DMS114 treated with DMSO at 0.1 percent for 48 hours (cell line): ENCODE data around the gene HK1.
"Not testable (repeated sequence)": the region's sequence is repeated elsewhere in the genome, so short reads cannot be mapped to it uniquely, and the experiment has no call there.

Experiments
- DNase-seq: peaks from one replicate; lab custom pipeline; 2025; ENCODE audit not compliant: unreplicated experiment; lab: John Stamatoyannopoulos, UW

HK1 gene

DNA sequence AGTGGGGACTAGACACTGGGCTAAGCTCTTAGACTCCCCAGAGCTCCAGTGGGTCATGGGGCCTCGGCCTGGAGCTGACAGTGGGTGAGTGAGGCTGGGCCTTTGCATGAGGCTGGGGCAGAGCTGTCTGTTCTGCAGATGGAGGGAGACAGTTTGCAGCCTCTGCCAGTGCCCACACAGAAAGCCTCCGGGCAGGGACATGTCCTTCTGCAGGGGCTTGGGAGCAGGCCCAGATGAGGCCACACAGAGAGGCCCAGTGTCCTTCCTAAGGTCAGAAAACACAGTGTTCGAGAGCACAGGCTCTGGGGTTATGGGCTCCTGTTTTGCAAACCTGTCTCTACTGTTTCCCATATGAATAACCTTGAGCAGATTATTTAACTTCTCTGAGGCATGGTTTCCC lies 25.1 kb upstream of the HK1 start:
- no peak for DNase-seq

DNA sequence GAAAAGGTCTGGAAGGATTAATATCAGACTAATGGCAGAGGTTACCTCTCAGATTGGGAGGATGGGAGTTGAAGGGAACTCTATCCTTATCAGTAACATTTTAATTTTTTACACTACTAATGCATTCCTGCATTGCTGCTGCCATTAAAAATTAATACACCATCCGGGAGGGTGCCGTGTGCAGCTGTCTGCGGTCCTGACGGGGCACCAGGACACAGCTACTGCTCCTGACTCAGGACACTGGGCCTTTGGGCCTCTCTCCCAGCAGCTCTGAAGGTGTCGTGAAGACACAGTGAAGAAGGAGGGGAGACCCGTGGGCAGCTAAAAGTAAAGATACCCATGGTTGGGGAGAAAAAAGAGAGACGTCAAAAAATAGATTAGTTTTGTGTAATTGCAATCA lies 23.4 kb upstream of the HK1 start:
- DNase-seq, result no peak

- DNase-seq, result no peak
These were observed 18.6 kb upstream of the HK1 start for GRCh38 chr10:69259547-69260243.

DNA sequence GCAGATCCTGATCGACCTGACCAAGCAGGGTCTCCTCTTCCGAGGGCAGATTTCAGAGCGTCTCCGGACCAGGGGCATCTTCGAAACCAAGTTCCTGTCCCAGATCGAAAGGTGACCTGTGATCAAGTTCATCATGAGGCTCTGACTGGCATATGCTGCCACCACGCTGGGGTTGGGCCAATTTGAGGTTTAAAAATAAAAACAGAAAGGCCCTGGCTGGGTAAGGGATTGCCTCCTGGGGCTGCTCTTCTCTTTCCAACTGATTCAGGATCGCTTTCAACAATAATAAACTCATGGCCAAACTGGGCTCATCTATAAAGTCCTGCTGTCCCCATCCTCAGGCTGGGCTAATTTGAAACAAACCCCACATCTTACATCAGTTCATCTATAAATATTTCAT lies 17.1 kb upstream of the HK1 start:
- no peak for DNase-seq

DNA sequence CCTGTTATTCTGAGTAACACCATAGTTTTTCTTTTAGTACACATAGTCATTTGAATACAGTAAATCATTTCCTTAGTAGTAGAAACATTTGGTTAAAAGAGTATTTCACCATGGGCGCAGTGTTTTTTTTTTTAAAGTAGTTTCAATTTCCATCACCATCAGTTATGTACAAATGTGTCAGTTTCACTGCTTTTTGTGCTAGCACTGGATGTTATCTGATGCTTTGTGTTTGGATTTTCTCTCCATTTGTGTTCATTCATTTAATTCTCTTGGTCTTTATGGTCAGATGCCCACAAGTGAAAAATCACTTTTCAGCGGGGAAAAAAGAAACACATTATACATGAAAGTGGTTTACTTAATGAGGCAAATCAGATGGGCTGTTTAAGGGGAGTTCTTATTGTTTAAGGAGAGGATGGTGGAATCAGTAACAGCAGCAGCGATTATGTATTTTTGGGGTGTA lies 16.0 kb upstream of the HK1 start:
- DNase-seq, result no peak

GRCh38 chr10:69265521-69265920 lies 12.8 kb upstream of the HK1 start:
- no peak for DNase-seq

DNA sequence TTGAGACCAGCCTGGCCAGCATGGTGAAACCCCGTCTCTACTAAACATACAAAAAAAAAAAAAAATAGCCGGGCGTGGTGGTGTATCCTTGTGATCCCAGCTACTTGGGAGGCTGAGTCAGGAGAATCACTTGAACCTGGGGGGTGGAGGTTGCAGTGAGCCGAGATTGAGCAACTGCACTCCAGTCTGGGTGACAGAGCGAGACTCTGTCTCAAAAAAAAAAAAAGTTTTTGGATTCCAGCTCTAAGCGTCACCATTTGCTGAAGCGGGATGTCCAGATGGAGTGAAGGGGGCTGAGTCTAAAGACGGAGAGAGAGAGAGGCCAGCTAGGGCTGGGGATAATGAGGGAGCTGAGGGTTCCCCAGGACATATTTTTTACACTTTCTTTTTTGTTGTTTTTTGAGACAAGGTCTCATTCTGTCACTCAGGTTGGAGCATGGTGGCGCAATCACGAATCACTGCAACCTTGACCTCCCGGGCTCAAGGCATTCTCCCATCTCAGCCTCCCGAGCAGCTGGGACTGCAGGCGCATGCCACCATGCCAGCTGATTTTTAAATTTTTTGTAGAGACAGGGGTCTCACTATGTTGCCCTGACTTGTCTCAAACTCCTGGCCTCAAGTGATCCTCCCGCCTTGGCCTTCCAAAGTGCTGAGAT lies 9.4 kb upstream of the HK1 start:
- DNase-seq, result no peak

DNA sequence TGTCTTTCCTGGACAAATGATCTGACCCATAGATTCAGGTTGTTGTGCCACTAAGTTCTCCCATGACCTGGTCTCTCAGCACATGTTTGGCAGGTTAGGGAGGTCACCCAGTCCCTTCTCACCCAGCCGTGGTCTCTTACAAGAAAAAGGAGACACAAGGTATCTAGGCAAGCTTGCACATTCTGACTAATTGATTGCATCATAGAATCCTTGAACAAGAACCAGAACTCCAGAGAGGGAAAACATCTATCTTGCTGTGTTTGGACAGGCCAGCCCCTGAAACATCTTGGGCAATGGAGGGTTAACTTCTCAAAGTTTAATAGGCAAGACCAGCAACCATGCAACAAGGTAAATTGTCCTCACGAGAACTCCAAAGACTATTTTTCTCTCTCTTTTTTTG lies 8.5 kb upstream of the HK1 start:
- DNase-seq, result no peak

DNA sequence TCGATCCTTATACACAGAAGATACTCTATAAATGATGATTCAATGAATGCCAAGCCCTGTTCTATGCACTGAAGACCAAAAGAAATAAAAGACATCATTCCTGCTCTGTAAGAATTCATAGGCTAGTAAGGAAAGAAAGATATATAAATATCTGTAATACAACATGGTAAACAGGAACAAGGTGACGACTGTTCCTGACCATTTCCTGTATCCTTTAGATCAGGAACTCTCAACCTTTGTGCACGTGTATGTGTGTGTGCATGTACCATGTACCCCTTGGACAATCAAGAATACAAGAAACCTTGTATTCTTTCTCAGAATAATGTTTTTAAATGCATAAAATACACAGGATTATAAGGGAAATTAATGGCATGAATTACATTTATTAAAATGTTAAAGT lies 7.3 kb upstream of the HK1 start:
- no peak for DNase-seq

DNA sequence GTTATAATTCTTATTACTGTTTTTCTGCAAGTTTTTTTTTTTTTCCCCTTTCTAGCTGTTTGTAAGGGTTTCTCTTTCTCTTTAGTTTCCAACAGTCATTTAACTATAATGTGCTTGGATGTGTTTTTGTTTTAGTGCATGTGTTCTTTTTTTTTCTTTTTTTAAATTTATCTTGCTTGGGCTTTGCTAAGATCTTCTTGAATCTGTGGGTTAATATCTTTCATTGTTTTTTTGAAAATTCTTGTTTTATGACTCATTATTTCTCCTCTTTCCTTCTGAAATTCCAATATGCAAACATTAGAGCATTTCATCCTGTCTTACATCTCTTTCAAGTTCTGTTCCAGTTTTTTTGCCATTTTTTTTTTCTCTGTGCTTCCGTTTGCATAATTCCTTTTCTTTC lies 5.7 kb upstream of the HK1 start:
- no peak for DNase-seq

- no peak for DNase-seq
These were observed 2.9 kb upstream of the HK1 start for GRCh38 chr10:69275444-69275843.

DNA sequence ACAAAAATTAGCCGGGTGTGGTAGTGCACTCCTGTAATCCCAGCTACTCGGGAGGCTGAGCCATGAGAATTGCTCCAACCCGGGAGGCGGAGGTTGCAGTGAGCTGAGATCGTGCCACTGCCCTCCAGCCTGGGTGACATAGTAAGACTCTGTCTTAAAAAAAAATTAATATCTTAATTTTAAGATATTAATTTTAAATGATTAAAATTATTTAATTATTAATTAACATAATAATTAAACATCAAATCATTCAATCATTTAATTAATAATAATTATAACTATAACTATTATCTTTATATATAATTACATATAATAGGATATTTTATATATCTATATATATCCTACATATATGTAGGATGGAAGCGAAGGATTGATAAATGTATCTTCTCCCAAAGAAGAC lies 1.8 kb upstream of the HK1 start:
- no peak for DNase-seq

- DNase-seq, result no peak
These were observed 814 bp downstream of the HK1 start for GRCh38 chr10:69279110-69279509.

- DNase-seq, result no peak
These were observed 3.5 kb downstream of the HK1 start for GRCh38 chr10:69281507-69282413.

DNA sequence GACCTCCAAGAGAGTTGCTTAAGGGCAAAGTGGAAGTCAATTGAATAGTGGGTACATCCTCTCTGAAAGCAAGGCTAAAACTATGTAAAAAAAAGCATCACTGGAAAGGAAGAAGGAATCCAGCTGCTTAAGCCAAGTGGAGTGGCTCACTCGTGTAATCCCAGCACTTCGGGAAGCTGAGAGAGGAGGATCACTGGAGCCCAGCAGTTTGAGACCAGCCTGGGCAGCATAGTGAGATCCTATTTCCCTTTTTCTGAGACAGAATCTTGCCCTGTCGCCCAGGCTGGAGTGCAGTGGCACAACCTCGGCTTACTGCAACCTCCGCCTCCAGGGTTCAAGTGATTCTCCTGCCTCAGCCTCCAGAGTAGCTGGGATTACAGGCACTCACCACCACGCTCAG lies 6.1 kb downstream of the HK1 start:
- not testable (repeated sequence) for DNase-seq

DNA sequence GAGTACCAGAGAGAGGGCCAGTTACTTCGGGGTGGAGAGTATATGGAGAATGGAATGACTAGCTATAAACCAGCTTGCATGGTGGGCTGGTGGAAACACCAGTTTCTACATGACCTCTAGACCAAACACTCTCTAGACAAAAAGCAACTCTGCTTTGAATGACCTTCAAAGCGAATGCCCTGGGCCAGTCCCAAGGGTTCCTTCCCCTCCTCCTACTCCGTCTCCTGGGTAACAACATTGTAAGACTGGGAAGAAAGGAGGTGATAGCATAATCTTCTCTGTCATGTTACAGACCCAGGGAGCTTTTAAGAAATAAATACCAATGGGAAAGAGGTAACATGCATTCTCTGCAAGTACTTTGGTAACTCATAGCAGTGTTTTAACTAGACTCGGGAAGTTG lies 7.4 kb downstream of the HK1 start:
- no peak for DNase-seq

DNA sequence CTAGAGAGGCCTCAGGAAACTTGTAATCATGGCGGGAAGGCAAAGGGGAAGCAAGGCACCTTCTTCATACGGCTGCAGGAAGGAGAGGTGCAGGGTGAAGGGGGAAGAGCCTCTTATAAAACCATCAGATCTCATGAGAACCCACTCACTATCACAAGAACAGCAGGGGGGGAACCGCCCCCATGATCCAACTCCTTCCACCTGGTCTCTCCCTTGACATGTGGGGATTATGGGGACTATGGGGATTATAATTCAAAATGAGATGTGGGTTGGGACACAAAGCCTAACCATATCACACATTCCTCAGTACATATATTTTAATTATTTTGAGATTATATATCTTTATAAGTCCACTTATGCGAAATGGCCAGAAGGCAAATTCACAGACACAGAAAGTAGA lies 8.9 kb downstream of the HK1 start:
- DNase-seq, result no peak

GRCh38 chr10:69290993-69291392 lies 12.7 kb downstream of the HK1 start:
- no peak for DNase-seq

DNA sequence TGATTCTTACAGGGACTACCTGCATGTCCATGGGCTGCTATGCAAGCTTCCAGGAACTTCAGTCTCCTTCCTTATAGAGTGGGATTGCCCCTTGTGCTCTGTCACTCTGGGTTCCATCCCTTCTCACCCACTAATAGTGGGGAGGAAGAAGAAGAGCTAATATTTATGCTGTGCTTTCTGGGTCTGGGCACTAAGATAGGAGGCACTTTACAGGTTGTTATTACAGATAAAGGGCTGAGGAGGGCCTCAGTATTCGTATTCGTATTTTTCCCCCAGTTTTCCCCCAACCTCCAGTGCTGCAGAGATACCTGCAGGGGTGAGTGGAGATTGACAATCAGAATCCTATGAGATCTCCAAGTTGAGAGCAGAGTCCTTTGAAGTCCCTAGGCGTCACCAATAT lies 14.2 kb downstream of the HK1 start:
- no peak for DNase-seq

- DNase-seq, result no peak
These were observed 16.8 kb downstream of the HK1 start for GRCh38 chr10:69295027-69295636.

GRCh38 chr10:69303632-69304051 lies 25.3 kb downstream of the HK1 start:
- no peak for DNase-seq
